GM23338 (cell line): Measurements from ENCODE around the gene PHRF1. TPM values are rescaled to one million over a fixed set of nuclear protein-coding genes. Genes with fewer than 3 reads are reported as not detected.

Experiments
- ATAC-seq: fragments of 200-7000 bp; cut with Tn5 transposase; 3 replicates; pipeline ENCODE4 v1.9.1; 2020
- DNase-seq: peaks from one replicate; pipeline ENCODE4 v3.0.0-alpha.2; 2015; ENCODE audit warnings: low spot score
- H2AFZ ChIP-seq: fragments of 200-600 bp; sonication (generic); 2 replicates; pipeline ENCODE4 v1.8.0; 2016; ENCODE audit warnings: antibody characterized with exemption, mild to moderate bottlenecking, moderate library complexity
- H3F3A ChIP-seq: fragments of 200-600 bp; sonication (generic); replicated peaks from 2 replicates; pipeline ENCODE4 v1.8.0; 2017; ENCODE audit warnings: antibody characterized with exemption, mixed run types, low read depth
- H3K27ac ChIP-seq: fragments of 200-600 bp; sonication (generic); 2 replicates; pipeline ENCODE4 v1.6.1; 2016; ENCODE audit warnings: low read depth
- H3K27me3 ChIP-seq: fragments of 200-600 bp; sonication (generic); 2 replicates; pipeline ENCODE4 v1.8.0; 2016; ENCODE audit warnings: mild to moderate bottlenecking, mixed run types, moderate library complexity; ENCODE audit not compliant: insufficient read depth
- H3K36me3 ChIP-seq: fragments of 200-600 bp; sonication (generic); 2 replicates; pipeline ENCODE4 v1.8.0; 2016; ENCODE audit warnings: mild to moderate bottlenecking; ENCODE audit not compliant: insufficient read depth
- H3K4me1 ChIP-seq: fragments of 200-600 bp; sonication (generic); 2 replicates; pipeline ENCODE4 v1.8.0; 2016; ENCODE audit warnings: mild to moderate bottlenecking, moderate library complexity; ENCODE audit not compliant: insufficient read depth
- H3K4me2 ChIP-seq: fragments of 200-600 bp; sonication (generic); 2 replicates; pipeline ENCODE4 v1.7.1; 2017; ENCODE audit warnings: mixed run types
- H3K4me3 ChIP-seq: fragments of 200-600 bp; sonication (generic); 2 replicates; pipeline ENCODE4 v1.6.1; 2016; ENCODE audit warnings: mixed run types
- H3K79me2 ChIP-seq: fragments of 200-600 bp; sonication (generic); replicated peaks from 2 replicates; pipeline ENCODE4 v1.8.0; 2017; ENCODE audit warnings: mild to moderate bottlenecking; ENCODE audit not compliant: insufficient read depth
- H3K9me2 ChIP-seq: fragments of 200-600 bp; sonication (generic); 2 replicates; pipeline ENCODE4 v1.8.0; 2017; ENCODE audit not compliant: insufficient read depth
- H4K20me1 ChIP-seq: fragments of 200-600 bp; sonication (generic); replicated peaks from 2 replicates; pipeline ENCODE4 v1.8.0; 2017; ENCODE audit warnings: mild to moderate bottlenecking; ENCODE audit not compliant: insufficient read depth
- H3K27ac Mint-ChIP-seq: 2 replicates; pipeline ENCODE4 v1.8.0; 2020; ENCODE audit warnings: inconsistent platforms, mild to moderate bottlenecking, moderate library complexity, mixed read lengths
- H3K27me3 Mint-ChIP-seq: 3 replicates; pipeline ENCODE4 v1.8.0; 2022; ENCODE audit warnings: low read depth, mild to moderate bottlenecking, moderate library complexity, mixed read lengths, inconsistent platforms; ENCODE audit not compliant: insufficient read depth, poor library complexity
- H3K36me3 Mint-ChIP-seq: 3 replicates; pipeline ENCODE4 v1.8.0; 2021; ENCODE audit warnings: low read depth, mild to moderate bottlenecking, inconsistent platforms, moderate library complexity, mixed read lengths
- H3K4me1 Mint-ChIP-seq: 3 replicates; pipeline ENCODE4 v1.8.0; 2020; ENCODE audit warnings: mild to moderate bottlenecking, inconsistent platforms, mixed read lengths
- H3K4me3 Mint-ChIP-seq: 3 replicates; pipeline ENCODE4 v1.8.0; 2021; ENCODE audit warnings: moderate library complexity, mild to moderate bottlenecking, inconsistent platforms, mixed read lengths
- H3K9me3 Mint-ChIP-seq: 3 replicates; pipeline ENCODE4 v1.8.0; 2020; ENCODE audit warnings: moderate library complexity, mild to moderate bottlenecking, inconsistent platforms, mixed read lengths
- CREB1 ChIP-seq: fragments of 250-450 bp; sonication (Bioruptor Pico); IDR thresholded peaks from 2 replicates; pipeline ENCODE4 v1.5.0; 2020; ENCODE audit warnings: low read depth, mild to moderate bottlenecking, moderate library complexity
- EZH2 ChIP-seq: fragments of 200-600 bp; sonication (generic); IDR thresholded peaks from one replicate; pipeline ENCODE4 v1.8.0; 2017; ENCODE audit warnings: antibody characterized with exemption, mild to moderate bottlenecking, low read depth; ENCODE audit not compliant: unreplicated experiment
- EZH2phosphoT487 ChIP-seq: fragments of 200-600 bp; sonication (generic); IDR thresholded peaks from one replicate; pipeline ENCODE4 v1.8.1; 2018; ENCODE audit warnings: antibody characterized with exemption; ENCODE audit not compliant: unreplicated experiment
- JUNB ChIP-seq: IDR thresholded peaks from one replicate; pipeline ENCODE4 v1.6.1; 2016; ENCODE audit warnings: antibody characterized with exemption; ENCODE audit not compliant: unreplicated experiment
- NANOG ChIP-seq: IDR thresholded peaks from 2 replicates; pipeline ENCODE4 v1.6.1; 2016; ENCODE audit warnings: antibody characterized with exemption, borderline replicate concordance
- POLR2AphosphoS5 ChIP-seq: IDR thresholded peaks from 2 replicates; pipeline ENCODE4 v1.6.1; 2016; ENCODE audit warnings: antibody characterized with exemption, low read depth
- STAT1 ChIP-seq: IDR thresholded peaks from one replicate; pipeline ENCODE4 v1.6.1; 2016; ENCODE audit warnings: antibody characterized with exemption; ENCODE audit not compliant: unreplicated experiment
- ZNF114 ChIP-seq: fragments of 250-450 bp; sonication (Bioruptor Pico); IDR thresholded peaks from 2 replicates; pipeline ENCODE4 v1.5.0; 2020; ENCODE audit warnings: mild to moderate bottlenecking, moderate library complexity
- ZNF331 ChIP-seq: fragments of 250-450 bp; sonication (Bioruptor Pico); IDR thresholded peaks from 2 replicates; pipeline ENCODE4 v1.5.0; 2020; ENCODE audit warnings: low read depth, mild to moderate bottlenecking, moderate library complexity
- polyA plus RNA-seq: library from polyadenylated mRNA; unstranded; fragments of >200 nt; fragmentation: Nextera tagmentation; extraction: Ambion mirVana; gene quantifications from 2 replicates; pipeline ENCODE4 v1.2.1, GENCODE V29; 2016
- total RNA-seq: library from RNA; depleted of rRNA; stranded (reverse); fragments of >200 nt; shearing (Covaris generic); gene quantifications from 2 replicates; pipeline ENCODE4 v1.2.3, GENCODE V29; 2014
- TF ChIP-seq, protein P1 (sequence below): IDR thresholded peaks from 2 replicates; pipeline ENCODE4 v1.6.1; 2016; ENCODE audit warnings: antibody characterized with exemption
- TF ChIP-seq, protein P2 (sequence below), 2 experiments: fragments of 200-600 bp in 1 of 2; sonication (generic) in 1 of 2; conservative IDR thresholded peaks; 2 replicates each; pipeline versions ENCODE4 v1.5.1 to v1.6.1; 2016 to 2017; ENCODE audit warnings: antibody characterized with exemption in 2 of 2, low read depth in 2 of 2, mild to moderate bottlenecking in 2 of 2, moderate library complexity in 1 of 2
- TF ChIP-seq, protein P3 (sequence below): IDR thresholded peaks from one replicate; pipeline ENCODE4 v1.6.1; 2018; ENCODE audit warnings: antibody characterized with exemption; ENCODE audit not compliant: unreplicated experiment
- TF ChIP-seq, protein P4 (sequence below): fragments of 250-450 bp; sonication (Bioruptor Pico); IDR thresholded peaks from 2 replicates; pipeline ENCODE4 v1.5.0; 2020; ENCODE audit warnings: mild to moderate bottlenecking, moderate library complexity

The PHRF1 gene
- total and polyA plus RNA-seq, 2 experiments from 2014 or later = 11.0 to 45.9 TPM

DNA sequence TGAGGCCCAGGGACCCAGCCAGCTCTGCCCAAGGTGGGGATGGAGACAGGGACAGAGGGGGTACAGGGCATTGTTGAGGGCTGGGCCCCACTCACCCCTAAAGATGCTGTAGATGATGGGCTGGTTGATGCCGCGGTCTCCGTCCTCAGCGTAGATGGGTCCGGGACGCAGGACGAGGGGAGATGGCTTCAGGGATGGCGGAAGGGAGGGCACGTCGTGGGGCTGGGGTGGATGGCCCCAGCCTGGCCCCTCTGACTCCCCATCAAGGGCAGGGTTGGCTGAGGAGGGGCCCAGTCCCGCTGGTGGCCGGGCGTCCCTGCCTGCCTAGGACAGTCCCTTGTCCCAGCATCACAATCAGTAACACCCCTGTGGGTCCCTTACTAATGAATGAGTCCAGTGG, 43.9 kb downstream of the PHRF1 start:
- H3K4me1 Mint-ChIP-seq = no peaks in the 10 kb centered on the region

More for the DNA sequence above, 43.9 kb downstream of the PHRF1 start:
- Histone ChIP-seq H3F3A (peaks cover 6% of the 10 kb centered on the region), H4K20me1 (no peaks in the 10 kb centered on the region), H3K9me2 (no peaks in the 10 kb centered on the region), H3K36me3 (no peaks in the 10 kb centered on the region), H3K4me2 (no peak overlapping the region), H3K27me3 (no peaks in the 10 kb centered on the region; the same call in 1 of the 2 replicates), H3K4me1 (peaks cover 7% of the 10 kb centered on the region; the same call in 1 of the 2 replicates), H3K79me2 (no peaks in the 10 kb centered on the region), H3K27ac (no peak overlapping the region), H3K4me3 (no peak overlapping the region), H2AFZ (no peak overlapping the region)
- TF ChIP-seq POLR2AphosphoS5 (no peak), JUNB (no peak), STAT1 (no peak), EZH2phosphoT487 (no peak), NANOG (no peak), ZNF114 (CRISPR knock-in tag) (no peak), ZNF331 (no peak), CREB1 (CRISPR knock-in tag) (no peak), EZH2 (no peak)
- TF ChIP-seq, protein P1, sequence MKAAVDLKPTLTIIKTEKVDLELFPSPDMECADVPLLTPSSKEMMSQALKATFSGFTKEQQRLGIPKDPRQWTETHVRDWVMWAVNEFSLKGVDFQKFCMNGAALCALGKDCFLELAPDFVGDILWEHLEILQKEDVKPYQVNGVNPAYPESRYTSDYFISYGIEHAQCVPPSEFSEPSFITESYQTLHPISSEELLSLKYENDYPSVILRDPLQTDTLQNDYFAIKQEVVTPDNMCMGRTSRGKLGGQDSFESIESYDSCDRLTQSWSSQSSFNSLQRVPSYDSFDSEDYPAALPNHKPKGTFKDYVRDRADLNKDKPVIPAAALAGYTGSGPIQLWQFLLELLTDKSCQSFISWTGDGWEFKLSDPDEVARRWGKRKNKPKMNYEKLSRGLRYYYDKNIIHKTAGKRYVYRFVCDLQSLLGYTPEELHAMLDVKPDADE = no peak
- TF ChIP-seq, protein P2, sequence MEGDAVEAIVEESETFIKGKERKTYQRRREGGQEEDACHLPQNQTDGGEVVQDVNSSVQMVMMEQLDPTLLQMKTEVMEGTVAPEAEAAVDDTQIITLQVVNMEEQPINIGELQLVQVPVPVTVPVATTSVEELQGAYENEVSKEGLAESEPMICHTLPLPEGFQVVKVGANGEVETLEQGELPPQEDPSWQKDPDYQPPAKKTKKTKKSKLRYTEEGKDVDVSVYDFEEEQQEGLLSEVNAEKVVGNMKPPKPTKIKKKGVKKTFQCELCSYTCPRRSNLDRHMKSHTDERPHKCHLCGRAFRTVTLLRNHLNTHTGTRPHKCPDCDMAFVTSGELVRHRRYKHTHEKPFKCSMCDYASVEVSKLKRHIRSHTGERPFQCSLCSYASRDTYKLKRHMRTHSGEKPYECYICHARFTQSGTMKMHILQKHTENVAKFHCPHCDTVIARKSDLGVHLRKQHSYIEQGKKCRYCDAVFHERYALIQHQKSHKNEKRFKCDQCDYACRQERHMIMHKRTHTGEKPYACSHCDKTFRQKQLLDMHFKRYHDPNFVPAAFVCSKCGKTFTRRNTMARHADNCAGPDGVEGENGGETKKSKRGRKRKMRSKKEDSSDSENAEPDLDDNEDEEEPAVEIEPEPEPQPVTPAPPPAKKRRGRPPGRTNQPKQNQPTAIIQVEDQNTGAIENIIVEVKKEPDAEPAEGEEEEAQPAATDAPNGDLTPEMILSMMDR (conservative IDR thresholded peaks at IDR 0.05; ENCODE audit: low read depth in 2 of 2) = no peak
- TF ChIP-seq, protein P3, sequence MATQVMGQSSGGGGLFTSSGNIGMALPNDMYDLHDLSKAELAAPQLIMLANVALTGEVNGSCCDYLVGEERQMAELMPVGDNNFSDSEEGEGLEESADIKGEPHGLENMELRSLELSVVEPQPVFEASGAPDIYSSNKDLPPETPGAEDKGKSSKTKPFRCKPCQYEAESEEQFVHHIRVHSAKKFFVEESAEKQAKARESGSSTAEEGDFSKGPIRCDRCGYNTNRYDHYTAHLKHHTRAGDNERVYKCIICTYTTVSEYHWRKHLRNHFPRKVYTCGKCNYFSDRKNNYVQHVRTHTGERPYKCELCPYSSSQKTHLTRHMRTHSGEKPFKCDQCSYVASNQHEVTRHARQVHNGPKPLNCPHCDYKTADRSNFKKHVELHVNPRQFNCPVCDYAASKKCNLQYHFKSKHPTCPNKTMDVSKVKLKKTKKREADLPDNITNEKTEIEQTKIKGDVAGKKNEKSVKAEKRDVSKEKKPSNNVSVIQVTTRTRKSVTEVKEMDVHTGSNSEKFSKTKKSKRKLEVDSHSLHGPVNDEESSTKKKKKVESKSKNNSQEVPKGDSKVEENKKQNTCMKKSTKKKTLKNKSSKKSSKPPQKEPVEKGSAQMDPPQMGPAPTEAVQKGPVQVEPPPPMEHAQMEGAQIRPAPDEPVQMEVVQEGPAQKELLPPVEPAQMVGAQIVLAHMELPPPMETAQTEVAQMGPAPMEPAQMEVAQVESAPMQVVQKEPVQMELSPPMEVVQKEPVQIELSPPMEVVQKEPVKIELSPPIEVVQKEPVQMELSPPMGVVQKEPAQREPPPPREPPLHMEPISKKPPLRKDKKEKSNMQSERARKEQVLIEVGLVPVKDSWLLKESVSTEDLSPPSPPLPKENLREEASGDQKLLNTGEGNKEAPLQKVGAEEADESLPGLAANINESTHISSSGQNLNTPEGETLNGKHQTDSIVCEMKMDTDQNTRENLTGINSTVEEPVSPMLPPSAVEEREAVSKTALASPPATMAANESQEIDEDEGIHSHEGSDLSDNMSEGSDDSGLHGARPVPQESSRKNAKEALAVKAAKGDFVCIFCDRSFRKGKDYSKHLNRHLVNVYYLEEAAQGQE = no peak
- TF ChIP-seq, protein P4, sequence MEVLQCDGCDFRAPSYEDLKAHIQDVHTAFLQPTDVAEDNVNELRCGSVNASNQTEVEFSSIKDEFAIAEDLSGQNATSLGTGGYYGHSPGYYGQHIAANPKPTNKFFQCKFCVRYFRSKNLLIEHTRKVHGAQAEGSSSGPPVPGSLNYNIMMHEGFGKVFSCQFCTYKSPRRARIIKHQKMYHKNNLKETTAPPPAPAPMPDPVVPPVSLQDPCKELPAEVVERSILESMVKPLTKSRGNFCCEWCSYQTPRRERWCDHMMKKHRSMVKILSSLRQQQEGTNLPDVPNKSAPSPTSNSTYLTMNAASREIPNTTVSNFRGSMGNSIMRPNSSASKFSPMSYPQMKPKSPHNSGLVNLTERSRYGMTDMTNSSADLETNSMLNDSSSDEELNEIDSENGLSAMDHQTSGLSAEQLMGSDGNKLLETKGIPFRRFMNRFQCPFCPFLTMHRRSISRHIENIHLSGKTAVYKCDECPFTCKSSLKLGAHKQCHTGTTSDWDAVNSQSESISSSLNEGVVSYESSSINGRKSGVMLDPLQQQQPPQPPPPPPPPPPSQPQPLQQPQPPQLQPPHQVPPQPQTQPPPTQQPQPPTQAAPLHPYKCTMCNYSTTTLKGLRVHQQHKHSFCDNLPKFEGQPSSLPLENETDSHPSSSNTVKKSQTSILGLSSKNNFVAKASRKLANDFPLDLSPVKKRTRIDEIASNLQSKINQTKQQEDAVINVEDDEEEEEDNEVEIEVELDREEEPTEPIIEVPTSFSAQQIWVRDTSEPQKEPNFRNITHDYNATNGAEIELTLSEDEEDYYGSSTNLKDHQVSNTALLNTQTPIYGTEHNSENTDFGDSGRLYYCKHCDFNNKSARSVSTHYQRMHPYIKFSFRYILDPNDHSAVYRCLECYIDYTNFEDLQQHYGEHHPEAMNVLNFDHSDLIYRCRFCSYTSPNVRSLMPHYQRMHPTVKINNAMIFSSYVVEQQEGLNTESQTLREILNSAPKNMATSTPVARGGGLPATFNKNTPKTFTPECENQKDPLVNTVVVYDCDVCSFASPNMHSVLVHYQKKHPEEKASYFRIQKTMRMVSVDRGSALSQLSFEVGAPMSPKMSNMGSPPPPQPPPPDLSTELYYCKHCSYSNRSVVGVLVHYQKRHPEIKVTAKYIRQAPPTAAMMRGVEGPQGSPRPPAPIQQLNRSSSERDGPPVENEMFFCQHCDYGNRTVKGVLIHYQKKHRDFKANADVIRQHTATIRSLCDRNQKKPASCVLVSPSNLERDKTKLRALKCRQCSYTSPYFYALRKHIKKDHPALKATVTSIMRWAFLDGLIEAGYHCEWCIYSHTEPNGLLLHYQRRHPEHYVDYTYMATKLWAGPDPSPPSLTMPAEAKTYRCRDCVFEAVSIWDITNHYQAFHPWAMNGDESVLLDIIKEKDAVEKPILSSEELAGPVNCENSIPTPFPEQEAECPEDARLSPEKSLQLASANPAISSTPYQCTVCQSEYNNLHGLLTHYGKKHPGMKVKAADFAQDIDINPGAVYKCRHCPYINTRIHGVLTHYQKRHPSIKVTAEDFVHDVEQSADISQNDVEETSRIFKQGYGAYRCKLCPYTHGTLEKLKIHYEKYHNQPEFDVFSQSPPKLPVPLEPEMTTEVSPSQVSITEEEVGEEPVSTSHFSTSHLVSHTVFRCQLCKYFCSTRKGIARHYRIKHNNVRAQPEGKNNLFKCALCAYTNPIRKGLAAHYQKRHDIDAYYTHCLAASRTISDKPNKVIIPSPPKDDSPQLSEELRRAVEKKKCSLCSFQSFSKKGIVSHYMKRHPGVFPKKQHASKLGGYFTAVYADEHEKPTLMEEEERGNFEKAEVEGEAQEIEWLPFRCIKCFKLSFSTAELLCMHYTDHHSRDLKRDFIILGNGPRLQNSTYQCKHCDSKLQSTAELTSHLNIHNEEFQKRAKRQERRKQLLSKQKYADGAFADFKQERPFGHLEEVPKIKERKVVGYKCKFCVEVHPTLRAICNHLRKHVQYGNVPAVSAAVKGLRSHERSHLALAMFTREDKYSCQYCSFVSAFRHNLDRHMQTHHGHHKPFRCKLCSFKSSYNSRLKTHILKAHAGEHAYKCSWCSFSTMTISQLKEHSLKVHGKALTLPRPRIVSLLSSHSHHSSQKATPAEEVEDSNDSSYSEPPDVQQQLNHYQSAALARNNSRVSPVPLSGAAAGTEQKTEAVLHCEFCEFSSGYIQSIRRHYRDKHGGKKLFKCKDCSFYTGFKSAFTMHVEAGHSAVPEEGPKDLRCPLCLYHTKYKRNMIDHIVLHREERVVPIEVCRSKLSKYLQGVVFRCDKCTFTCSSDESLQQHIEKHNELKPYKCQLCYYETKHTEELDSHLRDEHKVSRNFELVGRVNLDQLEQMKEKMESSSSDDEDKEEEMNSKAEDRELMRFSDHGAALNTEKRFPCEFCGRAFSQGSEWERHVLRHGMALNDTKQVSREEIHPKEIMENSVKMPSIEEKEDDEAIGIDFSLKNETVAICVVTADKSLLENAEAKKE (CRISPR knock-in tag) = no peak
- H3K27ac Mint-ChIP-seq = no peak overlapping the region
- ATAC-seq = no peak
- H3K36me3 Mint-ChIP-seq = no peaks in the 10 kb centered on the region
- H3K9me3 Mint-ChIP-seq = no peaks in the 10 kb centered on the region
- H3K4me3 Mint-ChIP-seq = no peak overlapping the region
- DNase-seq = no peak
- peaks cover 14% of the 10 kb centered on the region for H3K27me3 Mint-ChIP-seq
